Amygdala (tissue), 56 donors: ENCODE measurements around the gene ATP1B1.

Experiments
- DNase-seq, 56 donors: peaks; one replicate each; lab custom pipeline; 2025; lab: John Stamatoyannopoulos, UW

Gene ATP1B1

DNA sequence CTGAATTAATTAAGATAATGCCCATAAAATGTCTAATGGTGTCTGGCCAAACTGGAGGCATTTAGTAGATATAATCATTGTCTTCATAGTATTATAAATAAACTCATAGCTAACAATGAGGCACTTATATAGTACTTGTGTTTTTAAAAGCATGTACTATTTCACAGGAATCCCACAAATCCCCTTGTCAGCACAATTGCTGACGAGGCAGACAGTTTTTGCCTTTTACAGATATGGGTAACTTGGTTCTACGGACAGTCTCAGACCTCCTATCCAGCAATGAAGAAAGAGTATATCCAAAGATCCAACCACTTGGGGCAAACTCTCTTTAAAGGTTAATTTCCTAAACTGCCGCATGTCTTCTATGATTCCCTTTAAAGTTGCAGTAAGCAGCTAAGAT lies 73.7 kb downstream of the ATP1B1 start:
- DNase-seq, result no peak
